Astrocyte (in vitro differentiated cells and primary cell): ENCODE results near the gene VPS41. TPM values are rescaled to one million over a fixed set of nuclear protein-coding genes. Genes with fewer than 3 reads are reported as not detected.

Source experiments
- DNase-seq: peaks from one replicate; pipeline ENCODE4 v3.0.0-alpha.2; 2010; ENCODE audit warnings: low read depth
- FAIRE-seq: peaks from 2 replicates; lab custom pipeline; 2011; peaks lifted over from hg19 to GRCh38; lab: Jason Lieb, UNC
- H2AFZ ChIP-seq: 2 replicates; pipeline ENCODE4 v1.6.0; 2012; ENCODE audit warnings: low read depth, low read length, inconsistent platforms
- H3K27ac ChIP-seq: 2 replicates; pipeline ENCODE4 v1.5.1; 2011; ENCODE audit warnings: low read depth, low read length, inconsistent platforms
- H3K27me3 ChIP-seq: 2 replicates; pipeline ENCODE4 v1.6.0; 2011; ENCODE audit warnings: low read length, inconsistent platforms; ENCODE audit not compliant: insufficient read depth
- H3K36me3 ChIP-seq: 2 replicates; pipeline ENCODE4 v1.5.1; 2011; ENCODE audit warnings: low read length, inconsistent platforms; ENCODE audit not compliant: insufficient read depth
- H3K4me1 ChIP-seq: 2 replicates; pipeline ENCODE4 v1.5.1; 2011; ENCODE audit warnings: low read length, inconsistent platforms; ENCODE audit not compliant: insufficient read depth
- H3K4me2 ChIP-seq: 2 replicates; pipeline ENCODE4 v1.6.0; 2012; ENCODE audit warnings: low read length, inconsistent platforms
- H3K4me3 ChIP-seq: 2 replicates; pipeline ENCODE4 v1.5.1; 2011; ENCODE audit warnings: low read depth, mild to moderate bottlenecking, low read length, inconsistent platforms; ENCODE audit not compliant: insufficient read depth
- H3K79me2 ChIP-seq: 2 replicates; pipeline ENCODE4 v1.6.0; 2012; ENCODE audit warnings: mild to moderate bottlenecking, low read length, inconsistent platforms; ENCODE audit not compliant: insufficient read depth
- H3K9ac ChIP-seq: 2 replicates; pipeline ENCODE4 v1.6.0; 2012; ENCODE audit warnings: mild to moderate bottlenecking, low read length, inconsistent platforms
- H3K9me3 ChIP-seq: 2 replicates; pipeline ENCODE4 v1.5.1; 2012; ENCODE audit warnings: low read depth, mild to moderate bottlenecking, low read length, inconsistent platforms; ENCODE audit not compliant: insufficient read depth
- H4K20me1 ChIP-seq: 2 replicates; pipeline ENCODE4 v1.6.0; 2012; ENCODE audit warnings: low read length, inconsistent platforms; ENCODE audit not compliant: insufficient read depth
- H3K27ac Mint-ChIP-seq: one replicate; pipeline ENCODE4 v1.8.0; 2021; ENCODE audit warnings: mild to moderate bottlenecking, mixed read lengths; ENCODE audit not compliant: unreplicated experiment
- H3K27me3 Mint-ChIP-seq: one replicate; pipeline ENCODE4 v1.8.0; 2021; ENCODE audit warnings: low read depth, mixed read lengths; ENCODE audit not compliant: unreplicated experiment
- H3K36me3 Mint-ChIP-seq: one replicate; pipeline ENCODE4 v1.8.0; 2021; ENCODE audit warnings: low read depth, mixed read lengths; ENCODE audit not compliant: unreplicated experiment
- H3K4me1 Mint-ChIP-seq: one replicate; pipeline ENCODE4 v1.8.0; 2021; ENCODE audit warnings: low read depth, mixed read lengths; ENCODE audit not compliant: unreplicated experiment
- H3K4me3 Mint-ChIP-seq: one replicate; pipeline ENCODE4 v1.8.0; 2021; ENCODE audit warnings: mild to moderate bottlenecking, moderate library complexity, mixed read lengths; ENCODE audit not compliant: unreplicated experiment
- H3K9me3 Mint-ChIP-seq: one replicate; pipeline ENCODE4 v1.8.0; 2021; ENCODE audit warnings: mild to moderate bottlenecking, mixed read lengths; ENCODE audit not compliant: unreplicated experiment
- CTCF ChIP-seq: IDR thresholded peaks from 2 replicates; pipeline ENCODE4 v1.5.1; 2011; ENCODE audit warnings: low read depth, mild to moderate bottlenecking, inconsistent platforms, low read length, moderate library complexity; ENCODE audit not compliant: insufficient read depth
- EZH2 ChIP-seq: IDR thresholded peaks from 2 replicates; pipeline ENCODE4 v1.6.1; 2012; ENCODE audit warnings: mild to moderate bottlenecking, low read length, inconsistent platforms; ENCODE audit not compliant: insufficient read depth
- total RNA-seq: library from RNA; stranded (reverse); gene quantifications from 2 replicates; pipeline ENCODE4 v1.2.1, GENCODE V29; 2021

Gene VPS41
- total RNA-seq, 1 donor from 2014 or later, result 93.6 TPM

- Histone ChIP-seq H3K27ac (no peak overlapping the region), H3K36me3 (peaks cover 4% of the 10 kb centered on the region), H4K20me1 (no peaks in the 10 kb centered on the region), H3K4me2 (no peak overlapping the region), H3K79me2 (no peaks in the 10 kb centered on the region), H3K4me1 (no peaks in the 10 kb centered on the region), H3K9ac (no peak overlapping the region), H3K9me3 (no peaks in the 10 kb centered on the region), H3K4me3 (no peak overlapping the region), H2AFZ (no peak overlapping the region), H3K27me3 (no peaks in the 10 kb centered on the region)
- FAIRE-seq (no peak), DNase-seq (no peak)
- no peaks in the 10 kb centered on the region for H3K9me3 Mint-ChIP-seq
- peaks cover 15% of the 10 kb centered on the region for H3K36me3 Mint-ChIP-seq
- TF ChIP-seq EZH2, result no peak
- no peak for TF ChIP-seq CTCF
- no peaks in the 10 kb centered on the region for H3K4me1 Mint-ChIP-seq
- no peaks in the 10 kb centered on the region for H3K27me3 Mint-ChIP-seq
- H3K4me3 Mint-ChIP-seq, result no peak overlapping the region
- no peak overlapping the region for H3K27ac Mint-ChIP-seq
These were observed 148.8 kb downstream of the VPS41 start for GRCh38 chr7:38760226-38760625.

GRCh38 chr7:38759028-38759427, 150.0 kb downstream of the VPS41 start:
- H3K4me1 ChIP-seq, result no peaks in the 10 kb centered on the region
- Mint-ChIP-seq H3K4me3 (no peak overlapping the region), H3K4me1 (no peaks in the 10 kb centered on the region), H3K9me3 (no peaks in the 10 kb centered on the region), H3K27me3 (no peaks in the 10 kb centered on the region), H3K36me3 (peaks cover 15% of the 10 kb centered on the region), H3K27ac (no peak overlapping the region)
- TF ChIP-seq EZH2 (no peak), CTCF (no peak)
- H3K79me2 ChIP-seq, result no peaks in the 10 kb centered on the region
- H4K20me1 ChIP-seq, result no peaks in the 10 kb centered on the region
- no peak for FAIRE-seq
- H3K4me2 ChIP-seq, result no peak overlapping the region
- DNase-seq, result no peak
- H3K36me3 ChIP-seq, result peaks cover 7% of the 10 kb centered on the region
- no peak overlapping the region for H3K4me3 ChIP-seq
- H3K27ac ChIP-seq, result no peak overlapping the region
- H3K27me3 ChIP-seq, result no peaks in the 10 kb centered on the region
- no peak overlapping the region for H2AFZ ChIP-seq
- no peak overlapping the region for H3K9ac ChIP-seq
- H3K9me3 ChIP-seq, result no peaks in the 10 kb centered on the region

- Mint-ChIP-seq H3K9me3 (no peaks in the 10 kb centered on the region), H3K36me3 (peaks cover 17% of the 10 kb centered on the region), H3K4me3 (no peak overlapping the region), H3K4me1 (no peaks in the 10 kb centered on the region), H3K27ac (no peak overlapping the region), H3K27me3 (no peaks in the 10 kb centered on the region)
- Histone ChIP-seq H3K79me2 (no peaks in the 10 kb centered on the region), H3K9me3 (no peaks in the 10 kb centered on the region), H3K36me3 (peaks cover 7% of the 10 kb centered on the region), H4K20me1 (no peaks in the 10 kb centered on the region), H3K4me3 (no peak overlapping the region), H2AFZ (no peak overlapping the region), H3K4me1 (no peaks in the 10 kb centered on the region), H3K27me3 (no peaks in the 10 kb centered on the region), H3K27ac (no peak overlapping the region), H3K9ac (no peak overlapping the region), H3K4me2 (no peak overlapping the region)
- FAIRE-seq (no peak), DNase-seq (peak; percentile 54)
- TF ChIP-seq EZH2 (no peak), CTCF (no peak)
These were observed 151.1 kb downstream of the VPS41 start for GRCh38 chr7:38757931-38758330.
